RWPE2 (cell line): ENCODE results near the gene ZNF473.

Experiments used
- ATAC-seq: fragments of 200-7000 bp; cut with Tn5 transposase; 3 replicates; pipeline ENCODE4 v1.9.1; 2021; ENCODE audit warnings: low read depth
- DNase-seq: peaks from one replicate; pipeline ENCODE4 v3.0.0-alpha.2; 2020; ENCODE audit warnings: low spot score
- H3K27ac ChIP-seq: fragments of 450-650 bp; 2 replicates; pipeline ENCODE4 v1.5.1; 2017; ENCODE audit warnings: mild to moderate bottlenecking; ENCODE audit not compliant: poor library complexity, severe bottlenecking
- H3K27me3 ChIP-seq: fragments of 250-450 bp; sonication (Bioruptor Pico); 2 replicates; pipeline ENCODE4 v1.5.1; 2021; ENCODE audit warnings: mild to moderate bottlenecking, moderate library complexity; ENCODE audit not compliant: insufficient read depth, poor library complexity, severe bottlenecking
- H3K36me3 ChIP-seq: fragments of 250-450 bp; sonication (Bioruptor Pico); 2 replicates; pipeline ENCODE4 v1.5.1; 2020; ENCODE audit warnings: low read depth, mild to moderate bottlenecking, moderate library complexity
- H3K4me1 ChIP-seq: fragments of 250-450 bp; sonication (Bioruptor Pico); 2 replicates; pipeline ENCODE4 v1.5.1; 2021; ENCODE audit warnings: mild to moderate bottlenecking, moderate library complexity; ENCODE audit not compliant: insufficient read depth, poor library complexity, severe bottlenecking
- H3K4me3 ChIP-seq: fragments of 250-450 bp; sonication (Bioruptor Pico); 2 replicates; pipeline ENCODE4 v1.5.1; 2021; ENCODE audit warnings: mild to moderate bottlenecking, moderate library complexity; ENCODE audit not compliant: severe bottlenecking
- H3K9me3 ChIP-seq: fragments of 250-450 bp; sonication (Bioruptor Pico); 2 replicates; pipeline ENCODE4 v1.5.1; 2021; ENCODE audit warnings: mild to moderate bottlenecking, moderate library complexity; ENCODE audit not compliant: severe bottlenecking
- CTCF ChIP-seq: fragments of 450-650 bp; IDR thresholded peaks from one replicate; pipeline ENCODE4 v1.5.1; 2017; ENCODE audit warnings: mild to moderate bottlenecking, moderate library complexity; ENCODE audit not compliant: poor library complexity, severe bottlenecking

Gene ZNF473

GRCh38 chr19:50002386-50002960, 23.3 kb upstream of the ZNF473 start:
- ATAC-seq (no peak), DNase-seq (no peak)
- TF ChIP-seq CTCF = no peak
- H3K36me3 ChIP-seq = peaks cover 61% of the 10 kb centered on the region
- no peaks in the 10 kb centered on the region for H3K27me3 ChIP-seq
- no peaks in the 10 kb centered on the region for H3K9me3 ChIP-seq
- H3K27ac ChIP-seq = no peak overlapping the region
- peaks cover 11% of the 10 kb centered on the region for H3K4me1 ChIP-seq
- no peak overlapping the region for H3K4me3 ChIP-seq

- no peak overlapping the region for H3K27ac ChIP-seq
- peaks cover 11% of the 10 kb centered on the region for H3K4me1 ChIP-seq
- DNase-seq (no peak), ATAC-seq (no peak)
- no peak overlapping the region for H3K4me3 ChIP-seq
- H3K27me3 ChIP-seq = no peaks in the 10 kb centered on the region
- H3K36me3 ChIP-seq = peaks cover 63% of the 10 kb centered on the region
- TF ChIP-seq CTCF = no peak
- no peaks in the 10 kb centered on the region for H3K9me3 ChIP-seq
Observed at GRCh38 chr19:50003254-50003788, 22.5 kb upstream of the ZNF473 start.

- Histone ChIP-seq H3K36me3 (peaks cover 63% of the 10 kb centered on the region), H3K4me3 (no peak overlapping the region), H3K9me3 (no peaks in the 10 kb centered on the region), H3K27me3 (no peaks in the 10 kb centered on the region), H3K4me1 (peaks cover 11% of the 10 kb centered on the region), H3K27ac (peak overlapping the region; percentile 32)
- TF ChIP-seq CTCF = no peak
- ATAC-seq = peak; percentile 98
- no peak for DNase-seq
Observed at GRCh38 chr19:50003810-50004419, 21.9 kb upstream of the ZNF473 start.

- Histone ChIP-seq H3K4me3 (no peak overlapping the region), H3K4me1 (peaks cover 15% of the 10 kb centered on the region), H3K27me3 (no peaks in the 10 kb centered on the region), H3K27ac (no peak overlapping the region), H3K36me3 (peaks cover 60% of the 10 kb centered on the region), H3K9me3 (no peaks in the 10 kb centered on the region)
- DNase-seq (no peak), ATAC-seq (no peak)
- no peak for TF ChIP-seq CTCF
Observed at GRCh38 chr19:50005428-50005827, 20.4 kb upstream of the ZNF473 start.

GRCh38 chr19:50007170-50007569, 18.6 kb upstream of the ZNF473 start:
- Histone ChIP-seq H3K36me3 (peaks cover 56% of the 10 kb centered on the region), H3K4me1 (peaks cover 15% of the 10 kb centered on the region), H3K27me3 (no peaks in the 10 kb centered on the region), H3K9me3 (no peaks in the 10 kb centered on the region), H3K27ac (no peak overlapping the region), H3K4me3 (no peak overlapping the region)
- DNase-seq (no peak), ATAC-seq (no peak)
- no peak for TF ChIP-seq CTCF
